Measurements from ENCODE around the gene S100A9. TPM values are rescaled to one million over a fixed set of nuclear protein-coding genes. Genes with fewer than 3 reads are reported as not detected.

The S100A9 gene
- total RNA-seq, 2 experiments from 2014 or later: not detected

DNA sequence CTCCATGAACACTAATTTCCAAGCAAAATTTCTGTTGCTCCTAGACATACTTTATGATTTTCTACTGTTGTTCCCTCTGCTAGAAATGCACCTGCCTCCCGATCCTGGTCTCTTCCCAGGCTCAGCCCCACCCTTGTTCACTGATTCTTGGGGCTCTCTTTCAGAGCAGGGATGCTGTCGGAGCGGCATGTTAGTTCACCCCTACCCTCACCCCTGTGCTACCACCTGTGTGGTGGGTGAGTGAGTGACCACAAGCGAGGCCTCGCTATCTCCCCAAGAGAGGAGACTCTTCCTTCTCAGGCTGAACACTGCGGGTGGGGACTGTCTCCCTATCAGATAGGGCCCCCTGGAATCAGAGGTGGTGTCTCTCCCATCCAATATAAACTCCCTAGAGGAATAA is 38.1 kb downstream of the S100A9 start:
- intact Hi-C loops (cut with micrococcal nuclease): no loop called here
- H3K4me3 Mint-ChIP-seq: no peak overlapping the region
- no peaks in the 10 kb centered on the region for H3K36me3 Mint-ChIP-seq (ENCODE audit: low read depth)
- no peaks in the 10 kb centered on the region for H3K9me3 Mint-ChIP-seq
- no peak overlapping the region for H3K27ac Mint-ChIP-seq
- no peak for DNase-seq
- no peak for ATAC-seq
- CTCF ChIA-PET: no interaction called here
- POLR2A ChIA-PET: no interaction called here
- peaks cover 6% of the 10 kb centered on the region for H3K27me3 Mint-ChIP-seq
- H3K4me1 Mint-ChIP-seq (ENCODE audit: low read depth): no peaks in the 10 kb centered on the region
- TF ChIP-seq, protein P1, sequence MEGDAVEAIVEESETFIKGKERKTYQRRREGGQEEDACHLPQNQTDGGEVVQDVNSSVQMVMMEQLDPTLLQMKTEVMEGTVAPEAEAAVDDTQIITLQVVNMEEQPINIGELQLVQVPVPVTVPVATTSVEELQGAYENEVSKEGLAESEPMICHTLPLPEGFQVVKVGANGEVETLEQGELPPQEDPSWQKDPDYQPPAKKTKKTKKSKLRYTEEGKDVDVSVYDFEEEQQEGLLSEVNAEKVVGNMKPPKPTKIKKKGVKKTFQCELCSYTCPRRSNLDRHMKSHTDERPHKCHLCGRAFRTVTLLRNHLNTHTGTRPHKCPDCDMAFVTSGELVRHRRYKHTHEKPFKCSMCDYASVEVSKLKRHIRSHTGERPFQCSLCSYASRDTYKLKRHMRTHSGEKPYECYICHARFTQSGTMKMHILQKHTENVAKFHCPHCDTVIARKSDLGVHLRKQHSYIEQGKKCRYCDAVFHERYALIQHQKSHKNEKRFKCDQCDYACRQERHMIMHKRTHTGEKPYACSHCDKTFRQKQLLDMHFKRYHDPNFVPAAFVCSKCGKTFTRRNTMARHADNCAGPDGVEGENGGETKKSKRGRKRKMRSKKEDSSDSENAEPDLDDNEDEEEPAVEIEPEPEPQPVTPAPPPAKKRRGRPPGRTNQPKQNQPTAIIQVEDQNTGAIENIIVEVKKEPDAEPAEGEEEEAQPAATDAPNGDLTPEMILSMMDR (IDR thresholded peaks at IDR 0.05): no peak

DNA sequence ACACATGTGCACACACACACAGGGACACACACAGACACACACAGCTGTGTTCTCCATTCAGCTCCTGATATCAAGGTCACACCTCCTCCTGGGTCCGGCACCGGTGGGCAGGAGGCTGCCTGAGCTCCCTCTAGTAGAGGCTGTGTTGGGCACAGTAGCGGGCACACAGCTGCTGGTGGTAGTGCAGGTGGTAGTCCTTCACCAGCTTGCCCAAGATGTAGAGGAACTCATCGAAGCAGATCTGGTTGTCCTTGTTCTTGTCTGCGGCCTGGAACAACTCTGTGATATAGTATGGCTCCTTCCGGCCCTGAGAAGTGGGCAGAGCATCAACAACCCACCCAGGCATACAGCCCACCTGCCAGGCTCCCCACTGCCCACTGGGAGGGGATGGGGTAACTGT is 38.8 kb downstream of the S100A9 start:
- intact Hi-C loops (cut with micrococcal nuclease): no loop called here
- POLR2A ChIA-PET: no interaction called here
- CTCF ChIA-PET: no interaction called here

DNA sequence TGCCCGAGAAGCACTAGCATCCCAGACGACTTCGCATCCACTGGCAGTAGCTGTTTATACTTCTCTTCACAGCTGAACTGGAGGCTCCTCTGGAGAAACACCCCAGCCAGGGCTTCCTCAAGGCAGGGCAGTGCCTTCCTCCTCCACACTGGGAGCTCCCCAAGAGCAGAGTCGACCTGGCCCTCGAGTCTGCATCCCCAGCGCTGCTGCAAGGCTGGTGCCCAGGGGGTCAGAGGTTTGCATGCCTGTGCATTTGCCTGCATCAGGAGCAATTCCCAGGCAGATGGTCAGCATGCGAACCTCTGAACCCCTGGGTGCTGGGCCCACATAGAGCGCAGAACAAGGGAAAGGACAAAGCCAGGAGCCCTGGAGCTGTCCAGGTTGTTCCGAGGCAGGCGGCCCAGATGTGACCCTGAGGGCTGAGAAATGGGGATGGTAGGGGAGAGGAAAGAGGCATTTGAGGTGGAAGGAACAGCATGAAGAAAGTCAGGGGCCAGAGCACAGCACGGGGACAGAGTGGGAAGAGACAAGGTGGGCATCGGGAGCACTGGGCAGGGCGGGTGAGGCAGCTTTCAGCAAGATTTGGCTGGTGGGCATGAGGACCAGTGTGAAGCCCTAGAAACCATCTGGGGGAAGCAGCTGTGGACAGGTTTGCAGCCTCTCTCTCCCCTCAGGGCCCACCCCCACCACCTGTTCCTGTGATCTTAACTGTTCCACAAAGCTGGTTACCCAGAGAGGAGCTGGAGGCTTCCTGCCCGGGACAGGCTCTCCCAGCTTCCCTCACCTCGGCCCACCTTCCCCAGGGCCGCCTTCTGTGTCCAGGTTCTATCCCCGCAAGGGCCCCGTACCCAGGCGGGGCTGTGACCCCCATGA is 39.6 kb downstream of the S100A9 start:
- H3K27me3 Mint-ChIP-seq: peaks cover 2% of the 10 kb centered on the region
- no peak for DNase-seq
- ChIA-PET POLR2A (no interaction called here), CTCF (no interaction called here)
- no peak for ATAC-seq
- no peak overlapping the region for H3K27ac Mint-ChIP-seq
- H3K9me3 Mint-ChIP-seq: no peaks in the 10 kb centered on the region
- H3K4me1 Mint-ChIP-seq (ENCODE audit: low read depth): no peaks in the 10 kb centered on the region
- H3K36me3 Mint-ChIP-seq (ENCODE audit: low read depth): no peaks in the 10 kb centered on the region
- no peak overlapping the region for H3K4me3 Mint-ChIP-seq
- TF ChIP-seq, protein P1 (IDR thresholded peaks at IDR 0.05): no peak
- intact Hi-C loops (cut with micrococcal nuclease): no loop called here

More for the DNA sequence above, 38.8 kb downstream of the S100A9 start:
- no peak overlapping the region for H3K27ac Mint-ChIP-seq
- no peak overlapping the region for H3K4me3 Mint-ChIP-seq
- peaks cover 5% of the 10 kb centered on the region for H3K27me3 Mint-ChIP-seq
- ATAC-seq (no peak), DNase-seq (no peak)
- no peaks in the 10 kb centered on the region for H3K4me1 Mint-ChIP-seq (ENCODE audit: low read depth)
- no peaks in the 10 kb centered on the region for H3K36me3 Mint-ChIP-seq (ENCODE audit: low read depth)
- TF ChIP-seq, protein P1 (IDR thresholded peaks at IDR 0.05): no peak
- no peaks in the 10 kb centered on the region for H3K9me3 Mint-ChIP-seq

DNA sequence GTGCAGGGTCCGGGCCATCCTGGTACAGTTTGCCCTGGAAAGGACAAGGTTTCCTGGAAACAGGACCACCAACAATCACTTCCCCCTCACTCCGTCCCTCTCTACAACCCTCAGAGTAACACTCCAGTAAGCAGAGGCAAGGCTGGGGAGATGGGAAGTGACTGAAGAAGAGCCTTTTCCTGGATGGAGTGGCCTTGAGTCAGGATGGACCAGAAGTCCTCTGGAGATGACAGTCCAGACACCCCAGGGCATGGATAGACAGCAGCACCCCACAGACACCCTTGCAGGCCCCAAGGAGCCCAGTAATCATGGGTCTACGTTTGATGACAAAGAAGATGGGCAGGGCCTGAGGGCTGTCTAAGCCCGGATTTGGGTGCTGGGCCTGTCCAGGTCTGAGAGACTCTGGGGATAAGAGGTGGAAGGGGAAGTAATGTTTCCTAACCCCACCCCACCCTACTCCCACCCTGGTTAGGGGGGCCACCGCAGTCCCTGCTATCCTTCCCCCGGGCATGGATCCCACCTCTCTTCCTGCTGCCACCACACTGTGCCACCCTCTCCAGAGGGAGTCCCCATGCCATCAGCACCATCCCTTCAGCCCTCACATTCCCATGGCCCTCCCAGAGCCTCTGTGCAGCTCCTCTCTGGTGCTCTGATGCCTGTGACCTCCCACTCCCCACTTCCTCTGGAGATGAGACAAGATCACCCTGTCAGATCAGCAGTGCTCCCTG is 40.4 kb downstream of the S100A9 start:
- H3K9me3 Mint-ChIP-seq: no peaks in the 10 kb centered on the region
- H3K4me1 Mint-ChIP-seq (ENCODE audit: low read depth): no peaks in the 10 kb centered on the region
- no peak overlapping the region for H3K4me3 Mint-ChIP-seq
- no peaks in the 10 kb centered on the region for H3K36me3 Mint-ChIP-seq (ENCODE audit: low read depth)
- ChIA-PET CTCF (no interaction called here), POLR2A (no interaction called here)
- peaks cover 2% of the 10 kb centered on the region for H3K27me3 Mint-ChIP-seq
- H3K27ac Mint-ChIP-seq: no peak overlapping the region
- DNase-seq: no peak
- TF ChIP-seq, protein P1 (IDR thresholded peaks at IDR 0.05): no peak
- intact Hi-C loops (cut with micrococcal nuclease): no loop called here
- ATAC-seq: no peak
